ENCODE measurements around the gene IGSF9B.

GRCh38 chr11:134001596-134001995 lies 44.8 kb upstream of the IGSF9B start:
- no peak for TF ChIP-seq CTCF (optimal IDR thresholded peaks at IDR 0.05 in 1 of 3, IDR thresholded peaks at IDR 0.05 in 1 of 3, conservative IDR thresholded peaks at IDR 0.05 in 1 of 3; ENCODE audit: extremely low read depth in 1 of 3, insufficient read depth in 2 of 3, low read length in 3 of 3)
- TF ChIP-seq EZH2 (IDR thresholded peaks at IDR 0.05; ENCODE audit: low read length), result no peak

Measured in keratinocyte (primary cell).